NT2/D1 (cell line): ENCODE measurements around the gene LRRC45.

Source experiments
- YY1 ChIP-seq: IDR thresholded peaks from 2 replicates; pipeline ENCODE4 v1.6.1; 2011; ENCODE audit not compliant: insufficient read length, insufficient read depth
- ZNF274 ChIP-seq: IDR thresholded peaks from 2 replicates; pipeline ENCODE4 v1.6.1; 2011; ENCODE audit warnings: mild to moderate bottlenecking, low read depth, low read length

- TF ChIP-seq ZNF274 (no peak), YY1 (no peak)
Measured at GRCh38 chr17:82080048-82080788, 57.1 kb downstream of the LRRC45 start.
